ENCODE measurements around the gene FERMT1.

DNA sequence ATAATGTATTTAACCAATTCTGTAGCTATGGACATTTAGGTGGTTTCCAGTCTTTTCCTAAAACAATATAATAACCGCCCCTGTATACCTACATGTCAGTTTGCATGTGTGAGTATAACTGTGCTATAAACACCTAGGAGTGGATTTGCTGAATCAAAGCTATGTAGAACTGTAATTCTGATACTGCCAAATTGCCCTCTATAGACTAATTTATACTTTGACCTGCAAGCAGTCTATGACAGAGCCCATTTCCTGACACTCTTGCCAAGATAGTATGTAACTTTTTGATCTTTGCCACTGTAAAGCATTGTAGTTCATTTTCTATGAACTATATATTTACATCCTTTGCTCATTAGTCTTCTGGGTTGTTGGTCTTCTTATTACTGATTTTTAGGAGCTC, 19.5 kb downstream of the FERMT1 start:
- TF ChIP-seq, protein P1, sequence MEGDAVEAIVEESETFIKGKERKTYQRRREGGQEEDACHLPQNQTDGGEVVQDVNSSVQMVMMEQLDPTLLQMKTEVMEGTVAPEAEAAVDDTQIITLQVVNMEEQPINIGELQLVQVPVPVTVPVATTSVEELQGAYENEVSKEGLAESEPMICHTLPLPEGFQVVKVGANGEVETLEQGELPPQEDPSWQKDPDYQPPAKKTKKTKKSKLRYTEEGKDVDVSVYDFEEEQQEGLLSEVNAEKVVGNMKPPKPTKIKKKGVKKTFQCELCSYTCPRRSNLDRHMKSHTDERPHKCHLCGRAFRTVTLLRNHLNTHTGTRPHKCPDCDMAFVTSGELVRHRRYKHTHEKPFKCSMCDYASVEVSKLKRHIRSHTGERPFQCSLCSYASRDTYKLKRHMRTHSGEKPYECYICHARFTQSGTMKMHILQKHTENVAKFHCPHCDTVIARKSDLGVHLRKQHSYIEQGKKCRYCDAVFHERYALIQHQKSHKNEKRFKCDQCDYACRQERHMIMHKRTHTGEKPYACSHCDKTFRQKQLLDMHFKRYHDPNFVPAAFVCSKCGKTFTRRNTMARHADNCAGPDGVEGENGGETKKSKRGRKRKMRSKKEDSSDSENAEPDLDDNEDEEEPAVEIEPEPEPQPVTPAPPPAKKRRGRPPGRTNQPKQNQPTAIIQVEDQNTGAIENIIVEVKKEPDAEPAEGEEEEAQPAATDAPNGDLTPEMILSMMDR (IDR thresholded peaks at IDR 0.05): no peak
- no peak for TF ChIP-seq POLR2A (IDR thresholded peaks at IDR 0.05)
